NOMO-1 treated with dmso at 0.1 percent for 144 hours (cell line): ENCODE measurements around the gene THAP8.
A peak's percentile ranks its signal among the peaks of the same experiment; 100 is the strongest.

ENCODE experiments used
- DNase-seq: peaks from one replicate; lab custom pipeline; 2025; ENCODE audit not compliant: unreplicated experiment; lab: John Stamatoyannopoulos, UW

The THAP8 gene, protein sequence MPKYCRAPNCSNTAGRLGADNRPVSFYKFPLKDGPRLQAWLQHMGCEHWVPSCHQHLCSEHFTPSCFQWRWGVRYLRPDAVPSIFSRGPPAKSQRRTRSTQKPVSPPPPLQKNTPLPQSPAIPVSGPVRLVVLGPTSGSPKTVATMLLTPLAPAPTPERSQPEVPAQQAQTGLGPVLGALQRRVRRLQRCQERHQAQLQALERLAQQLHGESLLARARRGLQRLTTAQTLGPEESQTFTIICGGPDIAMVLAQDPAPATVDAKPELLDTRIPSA

DNA sequence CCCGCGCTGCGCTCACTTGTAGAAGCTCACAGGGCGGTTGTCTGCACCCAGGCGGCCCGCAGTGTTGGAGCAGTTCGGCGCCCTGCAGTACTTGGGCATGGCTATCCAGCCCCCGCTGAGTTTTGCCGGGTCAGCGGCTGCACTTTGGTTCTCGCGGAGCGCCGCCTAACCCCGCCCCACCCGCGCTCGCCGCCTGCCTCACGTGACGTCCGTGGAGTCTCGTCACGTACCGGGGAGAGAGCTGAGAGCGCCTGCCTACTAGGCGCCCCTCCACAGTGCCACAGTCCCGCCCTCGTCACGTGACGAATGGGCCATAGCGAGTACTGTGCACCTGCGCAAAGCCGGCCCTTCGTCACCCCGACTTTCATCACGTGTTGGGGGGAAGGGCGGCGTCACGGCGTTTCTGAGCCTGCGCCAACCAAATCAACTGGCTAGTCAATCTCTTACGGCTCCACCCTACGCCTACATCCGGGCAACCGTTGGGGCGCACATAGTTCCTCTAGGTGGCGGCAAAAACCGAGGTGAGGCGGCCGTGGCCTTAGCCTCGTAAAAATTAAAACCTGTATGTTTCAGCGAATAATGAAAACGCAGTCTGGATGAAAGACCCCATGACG is at the start of gene THAP8:
THAP8 (minus strand) TSS at position 167 of the 614 bp plus-strand sequence; CDS start at position 99, 68 bp downstream.
- DNase-seq: peak; percentile 97

DNA sequence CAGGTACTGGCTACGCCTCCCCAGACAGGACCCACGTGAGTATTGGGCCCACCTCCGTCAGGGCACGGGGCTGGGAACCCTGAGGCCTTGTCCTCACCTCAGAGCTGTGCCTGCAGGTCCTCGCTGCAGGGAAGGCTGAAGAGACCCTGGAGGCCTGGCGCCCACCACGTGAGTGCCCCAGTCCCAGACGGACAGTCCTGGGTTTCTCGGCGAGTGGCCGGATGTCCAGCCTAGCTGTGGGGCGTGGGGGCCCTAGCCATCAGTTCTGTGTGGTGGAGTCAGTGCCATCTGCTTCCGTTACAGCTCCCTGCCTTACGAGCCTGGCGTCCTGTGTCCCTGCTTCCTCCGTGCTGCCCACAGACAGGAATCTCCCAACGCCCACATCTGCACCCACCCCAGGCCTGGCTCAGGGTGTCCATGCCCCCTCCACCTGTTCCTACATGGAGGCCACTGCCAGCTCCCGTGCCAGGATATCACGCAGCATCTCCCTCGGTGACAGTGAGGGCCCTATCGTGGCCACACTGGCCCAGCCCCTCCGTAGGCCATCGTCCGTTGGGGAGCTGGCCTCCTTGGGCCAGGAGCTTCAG is 49.0 kb upstream of the THAP8 start:
- DNase-seq: no peak

DNA sequence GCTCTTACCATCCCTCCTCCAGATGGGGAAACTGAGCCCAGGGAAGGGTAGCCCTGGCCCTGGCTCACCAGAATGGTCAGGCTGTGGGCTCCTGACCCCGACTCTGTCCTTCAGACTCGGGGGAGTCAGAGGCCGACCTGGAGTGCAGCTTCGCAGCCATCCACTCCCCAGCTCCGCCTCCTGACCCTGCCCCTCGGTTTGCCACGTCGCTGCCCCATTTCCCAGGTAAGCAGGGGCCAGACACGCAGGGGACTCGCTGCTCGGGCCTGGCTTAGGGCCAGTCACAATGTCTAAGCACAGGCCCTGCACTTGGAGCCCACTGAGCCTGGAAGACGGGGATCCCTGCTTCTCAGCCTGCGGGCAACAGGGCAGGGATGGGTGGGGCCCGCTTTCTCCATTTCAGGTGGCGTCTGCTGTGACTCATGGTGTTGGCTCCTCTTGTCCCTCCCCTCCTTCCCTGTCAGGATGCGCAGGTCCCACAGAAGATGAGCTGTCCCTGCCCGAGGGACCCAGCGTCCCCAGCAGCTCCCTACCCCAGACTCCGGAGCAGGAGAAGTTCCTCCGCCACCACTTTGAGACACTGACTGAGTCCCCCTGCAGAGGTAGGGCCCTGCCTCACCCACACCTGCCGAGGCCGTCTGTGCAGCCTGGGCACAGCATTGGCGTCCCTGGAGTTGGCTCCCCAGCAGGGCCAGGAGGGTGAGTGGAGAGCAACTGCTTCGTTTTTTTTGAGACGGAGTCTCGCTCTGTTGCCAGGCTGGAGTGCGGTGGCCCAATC is 47.7 kb upstream of the THAP8 start:
- no peak for DNase-seq

DNA sequence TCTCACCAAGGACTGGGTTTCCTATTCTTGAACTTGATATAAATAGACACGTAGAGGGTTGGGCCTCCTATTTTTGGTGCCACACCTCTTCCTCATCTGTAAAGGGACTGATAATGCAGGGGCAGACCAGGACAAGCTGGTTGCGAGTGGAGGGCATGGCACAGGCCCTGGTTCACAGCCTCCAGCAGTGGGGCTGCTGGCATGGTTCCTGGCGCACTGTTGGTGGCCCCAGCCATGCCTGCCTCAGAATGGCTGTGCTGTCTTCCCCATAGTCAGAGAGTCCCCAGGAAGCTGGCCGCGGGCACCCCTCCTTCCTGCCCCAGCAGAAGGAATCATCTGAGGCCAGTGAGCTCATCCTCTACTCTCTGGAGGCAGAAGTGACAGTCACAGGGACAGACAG is 46.4 kb upstream of the THAP8 start:
- DNase-seq: no peak

DNA sequence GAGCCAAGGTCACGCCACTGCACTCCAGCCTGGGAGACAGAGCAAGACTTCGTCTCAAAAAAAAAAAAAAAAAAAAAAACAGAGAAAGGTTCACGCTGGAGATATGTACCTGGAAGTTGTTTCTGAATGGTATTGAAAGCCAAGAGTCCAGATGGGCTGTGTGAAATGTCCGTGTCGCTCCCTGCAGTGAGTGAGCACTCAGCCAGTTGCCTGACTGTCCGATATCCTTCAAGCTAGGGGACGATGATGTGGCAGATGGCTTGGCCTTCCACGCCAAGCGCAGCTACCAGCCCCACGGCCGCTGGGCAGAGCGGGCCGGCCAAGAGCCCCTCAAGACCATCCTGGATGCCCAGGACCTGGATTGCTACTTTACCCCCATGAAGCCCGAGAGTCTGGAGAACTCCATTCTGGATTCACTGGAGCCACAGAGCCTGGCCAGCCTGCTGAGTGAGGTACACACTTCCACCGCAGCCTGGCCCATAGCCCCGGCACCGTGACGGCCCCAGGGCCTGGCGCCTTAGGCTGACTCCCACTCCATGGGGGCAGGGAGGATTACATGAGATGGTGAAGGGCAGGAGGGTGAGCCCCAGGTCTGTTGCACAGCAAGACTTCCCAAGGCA is 45.2 kb upstream of the THAP8 start:
- no peak for DNase-seq

DNA sequence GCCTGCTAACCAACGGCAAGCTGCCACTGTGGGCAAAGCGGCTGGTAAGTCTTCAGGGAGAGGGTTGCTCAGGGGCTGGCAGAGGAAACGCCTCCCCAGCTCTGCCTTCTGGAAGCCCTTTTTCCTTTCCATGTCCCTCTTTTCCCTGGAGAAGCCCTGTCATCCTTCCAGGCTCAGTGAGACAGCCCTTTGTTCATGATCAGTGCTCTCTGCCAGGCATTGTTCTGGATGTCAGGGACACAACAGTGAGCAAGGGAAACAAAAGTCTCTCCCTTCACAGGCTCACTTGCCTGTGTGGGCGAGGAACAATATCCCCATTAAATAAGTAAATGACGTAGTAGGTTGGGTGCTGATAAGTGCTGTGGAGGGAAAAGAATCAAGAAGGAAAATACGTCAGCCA is 43.0 kb upstream of the THAP8 start:
- no peak for DNase-seq

DNA sequence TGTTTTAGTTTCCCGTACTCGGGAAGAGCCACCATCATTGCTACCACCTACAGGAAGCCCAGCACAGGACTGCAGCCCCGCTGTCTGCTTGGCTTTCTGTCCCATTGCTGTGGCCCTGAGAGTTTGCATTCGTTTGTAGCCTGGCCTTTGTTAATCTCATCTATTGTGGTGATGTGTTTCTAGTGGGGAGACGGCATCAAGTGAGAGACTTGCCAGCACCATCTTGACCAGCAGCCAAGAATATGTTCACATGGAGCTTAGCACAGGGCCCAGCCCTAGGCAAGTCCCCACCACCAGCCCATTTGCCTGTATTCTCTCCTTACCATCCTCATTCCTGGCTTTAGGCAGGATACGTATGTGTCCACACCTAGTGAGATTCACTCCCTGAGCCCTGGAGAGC is 39.6 kb upstream of the THAP8 start:
- DNase-seq: no peak

DNA sequence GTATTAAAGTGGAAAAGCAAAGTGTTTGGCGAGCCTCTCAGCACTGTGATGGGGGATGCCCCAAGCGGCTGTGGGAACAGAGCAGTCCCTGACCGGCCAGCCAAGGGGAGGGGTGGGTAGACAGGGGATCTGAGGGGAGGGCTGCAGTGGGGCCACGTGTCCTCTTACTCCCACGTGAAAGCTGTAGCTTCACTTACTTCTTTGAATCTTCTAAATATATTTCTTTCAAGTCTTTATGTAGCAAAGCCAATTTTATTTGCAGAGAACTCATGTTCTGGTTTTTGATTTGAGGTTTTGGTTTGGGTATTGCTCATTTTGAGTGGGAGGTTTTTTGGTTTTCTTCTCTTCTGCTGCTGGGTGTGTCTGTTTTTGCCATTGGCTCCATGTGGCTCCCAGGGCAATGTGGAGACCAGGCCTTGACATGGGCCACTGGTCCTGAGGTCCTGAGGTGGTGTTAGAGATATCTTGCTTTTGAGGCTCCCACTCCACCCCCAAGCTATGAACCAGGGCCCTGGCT is 39.1 kb upstream of the THAP8 start:
- DNase-seq: no peak

DNA sequence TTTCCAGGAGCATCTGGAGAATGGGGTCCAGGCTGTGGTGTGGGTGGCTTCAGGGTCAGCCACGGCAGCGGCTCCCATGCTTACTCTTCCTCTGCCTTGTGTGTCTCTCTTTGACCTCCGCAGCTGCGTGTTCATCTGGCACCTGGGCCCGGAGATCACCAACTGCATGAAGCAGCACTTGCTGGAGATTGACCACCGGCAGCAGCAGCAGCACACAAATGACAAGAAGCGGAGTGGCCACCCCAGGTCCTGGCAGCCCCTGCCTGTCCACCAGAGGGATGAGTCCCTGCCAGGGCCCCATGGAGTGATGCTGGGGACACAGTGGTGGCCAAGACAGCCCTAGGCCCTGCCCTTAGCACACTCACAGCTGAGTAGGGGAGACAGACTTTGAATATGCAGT is 38.5 kb upstream of the THAP8 start:
- no peak for DNase-seq

DNA sequence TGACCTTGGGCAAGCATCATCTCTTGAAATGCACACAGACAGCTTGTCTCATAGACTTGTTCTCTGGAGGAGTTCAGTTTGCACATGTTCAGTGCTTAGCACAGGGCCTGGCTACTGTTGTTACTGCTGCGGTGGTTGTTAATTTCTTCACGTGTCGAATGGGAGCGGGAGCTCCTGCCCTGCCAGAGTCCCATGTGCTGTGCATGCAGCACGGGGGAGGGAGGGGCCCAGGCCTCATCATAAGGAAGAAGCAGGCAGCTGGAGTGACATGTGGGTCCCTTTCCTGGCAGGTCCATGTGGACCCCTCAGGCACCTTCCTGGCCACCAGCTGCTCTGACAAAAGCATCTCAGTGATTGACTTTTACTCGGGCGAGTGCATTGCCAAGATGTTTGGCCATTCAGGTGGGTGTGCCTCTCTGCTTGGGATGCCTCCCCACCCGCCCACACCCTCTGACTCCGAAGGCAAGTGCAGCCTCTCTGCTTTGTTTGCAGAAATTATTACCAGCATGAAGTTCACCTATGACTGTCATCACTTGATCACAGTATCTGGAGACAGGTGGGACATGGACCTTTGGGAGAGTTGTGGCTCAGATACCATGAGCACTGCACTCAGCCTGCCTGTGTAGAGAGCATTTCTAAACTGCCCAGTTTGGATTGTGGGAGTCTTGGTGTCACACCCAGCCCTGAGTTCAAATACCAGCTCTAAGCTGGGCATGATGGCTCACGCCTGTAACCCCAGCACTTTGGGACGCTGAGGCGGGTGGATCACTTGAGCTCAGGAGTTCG is 37.0 kb upstream of the THAP8 start:
- no peak for DNase-seq

DNA sequence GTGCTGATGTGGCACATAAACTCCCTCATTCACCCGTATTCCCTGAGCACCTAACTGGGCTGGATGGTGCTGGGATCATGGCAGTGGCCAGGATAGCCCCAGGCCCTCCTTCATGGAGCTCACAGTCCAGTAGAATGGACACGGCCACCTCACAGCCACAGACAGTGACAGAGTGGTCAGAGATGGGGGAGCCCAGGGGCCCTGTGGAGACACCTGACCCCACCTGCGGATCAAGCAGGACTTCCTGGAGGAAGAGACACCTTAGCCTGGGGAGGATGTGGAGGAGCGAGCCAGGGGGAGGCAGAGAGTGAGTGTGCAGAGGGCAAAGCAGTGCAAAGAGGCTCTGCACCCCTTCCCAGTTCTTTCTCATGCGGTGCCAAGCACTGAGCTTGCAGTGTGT is 35.8 kb upstream of the THAP8 start:
- no peak for DNase-seq

DNA sequence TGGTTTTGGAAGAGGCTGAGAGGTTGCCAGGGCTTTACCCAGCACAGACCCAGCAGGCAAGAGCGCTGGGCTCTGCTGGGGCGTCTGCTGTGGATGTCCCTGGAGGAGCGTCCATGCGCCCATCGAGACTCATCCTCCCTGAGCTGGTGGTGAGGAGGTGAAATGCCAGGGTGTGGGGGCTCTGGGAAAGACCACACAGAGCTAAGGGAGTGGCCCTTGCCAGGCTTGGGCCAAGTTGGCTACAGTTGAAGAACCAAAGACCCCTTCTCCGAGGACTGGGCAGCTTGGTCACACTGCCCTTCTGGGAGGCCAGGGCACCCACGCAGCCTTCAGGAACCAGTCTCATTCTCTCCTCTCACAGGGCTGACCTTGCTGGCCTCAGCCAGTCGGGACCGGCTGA is 32.2 kb upstream of the THAP8 start:
- no peak for DNase-seq

DNA sequence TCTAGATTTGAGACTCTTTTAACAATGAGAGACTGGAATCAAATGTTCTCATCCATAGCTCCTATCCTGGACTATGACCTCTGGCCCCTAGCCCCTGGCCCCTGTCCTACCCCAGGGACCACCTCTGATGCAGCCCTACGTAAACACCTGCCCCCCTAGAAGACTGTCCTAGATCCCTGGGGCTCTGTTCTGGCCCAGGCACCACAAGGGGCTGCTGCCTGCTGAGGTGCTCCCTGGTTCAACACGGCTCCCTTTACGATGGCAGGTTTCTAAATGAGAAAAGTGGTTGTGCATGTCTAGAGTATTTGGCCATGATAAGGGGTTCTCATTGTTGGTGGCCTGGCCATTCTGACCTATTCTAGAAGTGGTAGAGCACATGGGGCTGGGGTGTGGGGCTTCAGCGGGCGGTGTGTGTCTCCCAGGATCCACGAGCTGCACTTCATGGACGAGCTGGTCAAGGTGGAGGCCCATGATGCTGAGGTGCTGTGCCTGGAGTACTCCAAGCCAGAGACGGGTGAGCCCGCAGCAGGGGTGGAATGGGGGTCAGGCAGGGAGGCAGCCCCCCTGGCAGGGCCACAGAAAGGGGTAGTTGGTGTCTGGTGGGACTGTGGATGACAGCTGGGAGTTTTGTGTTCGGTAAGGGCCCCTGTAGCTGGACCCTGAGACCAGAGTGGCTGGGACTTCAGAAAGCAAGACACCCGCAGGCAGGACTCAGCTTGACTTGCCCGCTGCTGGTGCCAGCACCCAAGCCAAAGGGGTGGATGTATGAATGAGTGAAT is 30.3 kb upstream of the THAP8 start:
- DNase-seq: no peak

DNA sequence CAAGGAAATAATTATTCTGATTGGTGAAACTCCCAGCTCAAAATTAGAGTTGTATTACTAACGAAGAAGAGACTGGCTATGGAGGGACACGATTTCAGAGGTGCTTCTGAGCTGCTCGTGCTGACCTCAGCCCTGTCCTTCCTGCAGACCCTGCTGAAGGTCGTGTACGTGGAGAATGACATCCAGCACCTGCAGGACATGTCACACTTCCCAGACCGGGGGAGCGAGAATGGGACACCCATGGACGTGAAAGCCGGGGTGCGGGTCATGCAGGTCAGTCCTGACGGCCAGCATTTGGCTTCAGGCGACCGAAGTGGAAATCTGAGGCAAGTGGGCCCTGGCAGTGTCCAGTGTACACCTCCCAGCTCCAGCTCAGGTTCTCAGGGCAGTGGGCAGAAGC is 28.8 kb upstream of the THAP8 start:
- no peak for DNase-seq

DNA sequence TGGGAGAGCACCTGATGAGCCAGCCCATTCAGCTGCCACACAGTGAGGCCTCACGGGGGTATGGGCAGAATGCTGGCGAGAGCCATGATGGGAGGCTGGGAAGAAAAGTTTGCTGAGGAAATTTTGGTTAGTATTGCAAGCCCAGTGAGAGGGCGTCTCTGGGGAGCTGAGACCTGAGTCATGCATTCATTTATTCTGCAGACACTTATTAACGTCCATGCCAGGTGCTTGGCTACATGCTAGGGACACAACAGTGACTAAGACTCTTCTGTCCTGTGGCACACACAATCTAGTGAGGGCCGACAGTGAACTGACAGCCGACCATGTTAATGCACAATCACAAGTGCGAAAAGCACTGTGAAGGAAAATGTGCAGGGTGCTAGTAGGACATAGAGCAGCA is 27.8 kb upstream of the THAP8 start:
- DNase-seq: no peak

DNA sequence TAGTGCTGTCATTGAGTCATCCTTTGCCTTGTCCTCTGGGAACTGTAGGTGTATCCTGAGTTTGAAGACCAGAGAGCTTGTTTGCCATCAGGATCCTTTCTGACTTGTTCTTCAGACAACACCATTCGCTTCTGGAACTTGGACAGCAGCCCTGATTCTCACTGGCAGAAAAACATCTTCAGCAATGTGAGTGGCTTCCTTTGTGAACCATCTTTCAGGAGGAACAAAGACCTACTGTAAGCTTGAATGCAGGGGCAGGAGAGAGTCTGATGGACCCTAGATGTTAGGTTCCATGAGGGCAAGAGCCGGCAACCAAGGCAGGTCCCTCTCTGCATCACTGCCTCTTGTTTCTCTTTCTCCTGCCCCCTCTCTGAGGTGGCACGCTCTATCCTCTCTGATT is 27.3 kb upstream of the THAP8 start:
- no peak for DNase-seq

DNA sequence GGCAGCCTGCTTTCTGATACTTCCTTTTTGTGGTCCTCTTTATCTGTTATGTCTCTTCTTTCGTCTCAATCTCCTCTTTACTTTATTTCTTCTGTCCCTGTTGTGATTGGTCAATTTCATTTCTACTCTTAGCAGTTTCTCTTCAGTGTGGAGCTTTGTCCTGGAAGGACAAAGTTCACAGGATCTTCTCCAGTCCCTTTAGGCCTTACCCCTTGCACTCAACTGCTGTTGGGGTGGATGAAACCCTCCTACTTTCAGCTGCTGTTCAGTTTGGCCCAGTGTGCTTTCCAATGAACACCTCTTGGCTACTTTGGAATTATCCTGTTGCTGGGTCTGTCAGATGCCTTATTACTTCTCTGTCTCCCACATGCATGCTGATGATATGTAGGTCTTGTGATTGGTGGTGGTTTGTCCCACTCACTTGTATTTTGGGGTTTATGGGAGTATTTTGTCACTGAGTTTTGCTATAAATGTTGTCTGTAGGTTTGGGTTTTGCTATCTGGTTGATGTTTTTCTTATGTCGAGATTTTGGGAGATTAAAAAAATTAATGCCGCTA is 25.4 kb upstream of the THAP8 start:
- DNase-seq: no peak

DNA sequence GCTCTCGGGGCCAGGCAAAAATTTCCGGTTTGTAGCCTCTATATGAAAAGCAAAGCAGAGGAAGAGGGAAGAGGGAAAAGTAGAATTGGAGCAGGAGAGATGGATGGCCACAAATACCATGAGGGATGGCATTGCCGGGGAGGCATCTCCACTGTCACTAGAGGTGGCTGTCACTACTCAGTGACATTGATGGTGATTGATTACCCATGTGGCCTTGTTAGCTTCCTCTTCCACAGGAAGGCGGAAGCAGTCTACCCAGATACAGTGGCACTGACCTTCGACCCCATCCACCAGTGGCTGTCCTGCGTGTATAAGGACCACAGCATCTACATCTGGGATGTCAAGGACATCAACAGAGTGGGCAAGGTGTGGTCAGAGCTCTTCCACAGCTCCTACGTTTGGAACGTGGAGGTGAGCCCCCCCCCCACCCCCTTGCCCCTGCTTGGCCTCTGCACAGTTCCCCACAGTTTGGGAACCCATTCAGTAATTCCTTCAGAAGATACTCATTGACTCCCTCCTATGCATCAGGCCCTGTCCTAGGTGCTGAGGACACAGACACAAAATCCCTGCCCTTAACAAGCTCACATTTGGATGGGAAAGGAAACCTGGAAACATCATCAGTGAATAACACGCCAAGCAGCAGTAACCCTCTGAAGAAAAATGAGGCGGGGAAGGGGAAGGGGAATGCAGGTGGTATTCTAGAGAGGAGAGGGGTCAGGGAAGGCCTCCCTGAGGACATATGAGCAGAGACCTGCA is 19.2 kb upstream of the THAP8 start:
- DNase-seq: no peak

DNA sequence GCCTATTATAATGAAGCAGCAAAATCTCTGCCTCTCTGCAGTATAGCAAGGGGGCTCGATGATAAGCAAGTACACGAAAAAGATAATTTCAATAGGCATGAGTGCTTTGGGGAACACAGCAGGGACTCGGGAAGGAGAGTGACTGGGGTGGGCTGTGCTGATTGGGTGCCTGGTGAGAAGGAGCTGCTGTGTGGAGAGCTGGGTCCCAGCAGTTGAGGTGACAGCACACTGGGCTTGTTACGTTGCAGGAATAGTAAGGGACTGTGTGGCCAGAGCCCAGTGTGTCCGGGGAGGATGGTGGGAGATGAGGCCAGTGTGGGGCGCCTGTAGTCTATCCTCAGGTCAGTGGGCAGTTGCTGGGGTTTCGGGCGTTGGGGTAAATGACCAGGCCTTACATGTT is 18.0 kb upstream of the THAP8 start:
- no peak for DNase-seq
